ENCODE results near the gene INO80D.
A peak's percentile ranks its signal among the peaks of the same experiment; 100 is the strongest.

The INO80D gene

DNA sequence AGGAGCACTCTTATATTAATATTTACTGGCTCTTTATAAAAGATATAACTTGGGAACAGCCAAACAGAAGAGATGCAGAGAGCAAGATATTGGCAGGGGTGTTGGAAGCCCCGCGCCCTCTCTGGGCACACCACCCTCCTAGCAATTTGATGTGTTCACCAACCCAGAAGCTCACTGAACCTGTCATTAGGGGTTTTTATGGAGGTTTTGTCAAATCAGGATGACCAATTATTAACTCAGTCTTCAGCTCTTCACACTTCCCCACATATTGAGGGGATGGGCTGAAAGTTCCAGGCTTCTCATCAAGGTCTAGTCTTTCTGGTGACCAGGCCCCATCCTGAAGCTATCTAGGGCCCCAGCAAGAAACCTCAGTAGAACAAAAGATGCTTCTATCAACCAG, 10.9 kb upstream of the INO80D start:
- DNase-seq (ENCODE audit: low read depth) = no peak
- no peak overlapping the region for H3K4me3 ChIP-seq (ENCODE audit: control insufficient read depth, low read depth, low read length)
- no peak for TF ChIP-seq CTCF (conservative IDR thresholded peaks at IDR 0.05; ENCODE audit: control insufficient read depth, insufficient read depth, low read depth, low read length)

GRCh38 chr2:206095536-206096332, 9.8 kb upstream of the INO80D start:
- DNase-seq (ENCODE audit: low read depth) = no peak
- no peak for TF ChIP-seq CTCF (conservative IDR thresholded peaks at IDR 0.05; ENCODE audit: control insufficient read depth, insufficient read depth, low read depth, low read length)
- H3K4me3 ChIP-seq (ENCODE audit: control insufficient read depth, low read depth, low read length) = no peak overlapping the region

- TF ChIP-seq CTCF (conservative IDR thresholded peaks at IDR 0.05; ENCODE audit: control insufficient read depth, insufficient read depth, low read depth, low read length) = no peak
- DNase-seq (ENCODE audit: low read depth) = no peak
Measured at GRCh38 chr2:206092297-206092696, 6.3 kb upstream of the INO80D start.

DNA sequence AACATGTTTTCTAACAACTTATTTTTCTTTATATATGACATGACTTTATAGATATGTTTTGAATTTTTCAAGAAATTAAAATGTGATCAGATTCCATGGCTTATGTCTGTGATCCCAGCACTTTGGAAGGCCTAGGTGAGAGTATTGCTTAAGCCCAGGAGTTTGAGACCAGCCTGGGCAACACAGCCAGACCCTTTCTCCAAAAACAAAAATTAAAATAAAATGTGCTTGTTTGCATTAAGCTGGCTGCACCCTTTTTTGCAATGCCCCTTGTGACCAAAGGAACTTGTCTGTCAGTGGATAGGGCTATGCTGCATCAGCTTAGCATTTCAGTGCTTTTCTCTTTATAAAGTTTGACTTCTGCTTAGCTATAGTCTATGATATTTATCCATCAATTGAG, 2.3 kb upstream of the INO80D start:
- no peak for DNase-seq (ENCODE audit: low read depth)
- H3K4me3 ChIP-seq (ENCODE audit: control insufficient read depth, low read depth, low read length) = no peak overlapping the region
- no peak for TF ChIP-seq CTCF (conservative IDR thresholded peaks at IDR 0.05; ENCODE audit: control insufficient read depth, insufficient read depth, low read depth, low read length)

More at GRCh38 chr2:206092297-206092696, 6.3 kb upstream of the INO80D start:
- H3K4me3 ChIP-seq (ENCODE audit: control insufficient read depth, low read depth, low read length) = no peak overlapping the region

DNA sequence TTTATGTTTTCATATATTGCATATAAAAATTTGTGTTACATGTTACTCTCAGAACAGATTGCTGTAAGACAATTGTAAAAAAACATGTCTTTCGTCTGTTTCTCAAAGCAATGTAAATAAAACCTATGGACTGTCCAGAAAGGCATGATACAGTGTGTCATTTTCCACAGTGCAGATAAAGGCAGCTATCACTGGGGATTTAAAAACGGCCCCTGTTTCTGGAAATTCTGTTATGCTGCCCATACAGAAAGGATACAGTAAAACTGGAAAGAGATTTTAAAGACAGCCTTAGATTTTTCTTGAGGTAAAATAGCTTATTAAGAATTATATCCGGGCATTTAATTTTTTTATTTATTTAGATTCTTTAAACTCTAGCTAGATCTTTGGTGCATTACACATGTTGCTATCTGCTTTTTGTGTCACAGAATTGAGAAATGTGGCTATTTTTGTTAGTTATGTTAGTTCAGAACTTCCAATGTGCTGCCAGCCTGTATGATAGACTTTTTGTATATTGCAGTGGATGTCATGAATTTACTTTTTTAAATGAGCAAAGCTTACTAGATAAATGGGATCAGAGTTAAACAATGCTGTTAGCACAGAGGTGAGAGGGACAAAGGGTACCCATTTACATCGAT, 859 bp upstream of the INO80D start:
- DNase-seq (ENCODE audit: low read depth) = peak; percentile 33
- H3K4me3 ChIP-seq (ENCODE audit: control insufficient read depth, low read depth, low read length) = peak overlapping the region; percentile 84
- TF ChIP-seq CTCF (conservative IDR thresholded peaks at IDR 0.05; ENCODE audit: control insufficient read depth, insufficient read depth, low read depth, low read length) = no peak

DNA sequence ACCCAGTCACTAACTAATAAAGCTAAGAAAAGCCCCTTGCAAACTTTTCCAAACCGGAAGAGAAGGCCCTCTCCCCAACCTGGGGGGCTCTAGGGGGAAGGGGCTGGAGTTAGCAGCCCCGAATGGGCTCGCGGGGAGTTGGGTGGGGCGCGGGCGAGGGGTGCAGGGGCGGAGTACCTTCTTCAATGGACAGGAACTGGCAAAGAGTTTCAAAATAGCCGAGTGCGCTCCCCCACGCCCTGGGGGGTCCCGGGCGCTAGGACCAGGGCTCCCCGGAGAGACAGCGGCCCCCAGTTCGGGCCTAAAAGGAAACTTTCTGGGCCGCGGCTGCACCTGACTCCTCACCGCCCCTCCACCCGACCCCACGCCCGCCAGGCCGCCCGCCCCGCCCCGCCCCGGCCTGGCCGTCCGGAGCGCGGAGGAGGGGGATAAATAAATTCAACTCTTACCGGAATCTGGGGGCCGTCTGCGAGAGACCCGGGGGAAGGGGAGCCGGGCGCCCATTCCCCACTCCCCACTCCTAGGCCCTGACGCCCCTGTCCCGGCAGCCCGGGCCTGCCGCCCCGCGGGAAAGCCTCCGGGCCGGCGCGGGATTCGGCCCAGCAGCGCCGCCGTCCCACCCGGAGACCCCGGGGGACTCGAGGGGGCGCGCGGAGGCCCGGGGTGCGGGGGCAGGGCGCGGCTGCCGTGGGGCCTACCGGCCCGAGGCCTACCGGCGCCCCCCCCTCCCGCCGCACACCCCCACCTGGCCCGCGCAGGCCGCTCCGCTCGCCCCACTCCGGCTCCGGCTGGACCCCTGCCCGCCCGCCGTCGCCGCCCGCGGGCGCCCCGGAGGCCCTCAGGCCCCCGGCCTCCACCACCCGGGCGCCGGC, 868 bp downstream of the INO80D start:
- TF ChIP-seq CTCF (conservative IDR thresholded peaks at IDR 0.05; ENCODE audit: control insufficient read depth, insufficient read depth, low read depth, low read length) = no peak
- no peak for DNase-seq (ENCODE audit: low read depth)
- peak overlapping the region; percentile 90 for H3K4me3 ChIP-seq (ENCODE audit: control insufficient read depth, low read depth, low read length)
